Astrocyte (in vitro differentiated cells and primary cell): ENCODE results near the gene ZNF154. TPM values are rescaled to one million over a fixed set of nuclear protein-coding genes. Genes with fewer than 3 reads are reported as not detected.
A peak's percentile ranks its signal among the peaks of the same experiment; 100 is the strongest.

Experiments used
- DNase-seq: peaks from one replicate; pipeline ENCODE4 v3.0.0-alpha.2; 2010; ENCODE audit warnings: low read depth
- FAIRE-seq: peaks from 2 replicates; lab custom pipeline; 2011; peaks lifted over from hg19 to GRCh38; lab: Jason Lieb, UNC
- H2AFZ ChIP-seq: 2 replicates; pipeline ENCODE4 v1.6.0; 2012; ENCODE audit warnings: low read depth, low read length, inconsistent platforms
- H3K27ac ChIP-seq: 2 replicates; pipeline ENCODE4 v1.5.1; 2011; ENCODE audit warnings: low read depth, low read length, inconsistent platforms
- H3K27me3 ChIP-seq: 2 replicates; pipeline ENCODE4 v1.6.0; 2011; ENCODE audit warnings: low read length, inconsistent platforms; ENCODE audit not compliant: insufficient read depth
- H3K36me3 ChIP-seq: 2 replicates; pipeline ENCODE4 v1.5.1; 2011; ENCODE audit warnings: low read length, inconsistent platforms; ENCODE audit not compliant: insufficient read depth
- H3K4me1 ChIP-seq: 2 replicates; pipeline ENCODE4 v1.5.1; 2011; ENCODE audit warnings: low read length, inconsistent platforms; ENCODE audit not compliant: insufficient read depth
- H3K4me2 ChIP-seq: 2 replicates; pipeline ENCODE4 v1.6.0; 2012; ENCODE audit warnings: low read length, inconsistent platforms
- H3K4me3 ChIP-seq: 2 replicates; pipeline ENCODE4 v1.5.1; 2011; ENCODE audit warnings: low read depth, mild to moderate bottlenecking, low read length, inconsistent platforms; ENCODE audit not compliant: insufficient read depth
- H3K79me2 ChIP-seq: 2 replicates; pipeline ENCODE4 v1.6.0; 2012; ENCODE audit warnings: mild to moderate bottlenecking, low read length, inconsistent platforms; ENCODE audit not compliant: insufficient read depth
- H3K9ac ChIP-seq: 2 replicates; pipeline ENCODE4 v1.6.0; 2012; ENCODE audit warnings: mild to moderate bottlenecking, low read length, inconsistent platforms
- H3K9me3 ChIP-seq: 2 replicates; pipeline ENCODE4 v1.5.1; 2012; ENCODE audit warnings: low read depth, mild to moderate bottlenecking, low read length, inconsistent platforms; ENCODE audit not compliant: insufficient read depth
- H4K20me1 ChIP-seq: 2 replicates; pipeline ENCODE4 v1.6.0; 2012; ENCODE audit warnings: low read length, inconsistent platforms; ENCODE audit not compliant: insufficient read depth
- H3K27ac Mint-ChIP-seq: one replicate; pipeline ENCODE4 v1.8.0; 2021; ENCODE audit warnings: mild to moderate bottlenecking, mixed read lengths; ENCODE audit not compliant: unreplicated experiment
- H3K27me3 Mint-ChIP-seq: one replicate; pipeline ENCODE4 v1.8.0; 2021; ENCODE audit warnings: low read depth, mixed read lengths; ENCODE audit not compliant: unreplicated experiment
- H3K36me3 Mint-ChIP-seq: one replicate; pipeline ENCODE4 v1.8.0; 2021; ENCODE audit warnings: low read depth, mixed read lengths; ENCODE audit not compliant: unreplicated experiment
- H3K4me1 Mint-ChIP-seq: one replicate; pipeline ENCODE4 v1.8.0; 2021; ENCODE audit warnings: low read depth, mixed read lengths; ENCODE audit not compliant: unreplicated experiment
- H3K4me3 Mint-ChIP-seq: one replicate; pipeline ENCODE4 v1.8.0; 2021; ENCODE audit warnings: mild to moderate bottlenecking, moderate library complexity, mixed read lengths; ENCODE audit not compliant: unreplicated experiment
- H3K9me3 Mint-ChIP-seq: one replicate; pipeline ENCODE4 v1.8.0; 2021; ENCODE audit warnings: mild to moderate bottlenecking, mixed read lengths; ENCODE audit not compliant: unreplicated experiment
- CTCF ChIP-seq: IDR thresholded peaks from 2 replicates; pipeline ENCODE4 v1.5.1; 2011; ENCODE audit warnings: low read depth, mild to moderate bottlenecking, inconsistent platforms, low read length, moderate library complexity; ENCODE audit not compliant: insufficient read depth
- EZH2 ChIP-seq: IDR thresholded peaks from 2 replicates; pipeline ENCODE4 v1.6.1; 2012; ENCODE audit warnings: mild to moderate bottlenecking, low read length, inconsistent platforms; ENCODE audit not compliant: insufficient read depth
- total RNA-seq: library from RNA; stranded (reverse); gene quantifications from 2 replicates; pipeline ENCODE4 v1.2.1, GENCODE V29; 2021

The ZNF154 gene
- total RNA-seq, 1 donor from 2014 or later = 12.7 TPM

- Histone ChIP-seq H3K79me2 (no peaks in the 10 kb centered on the region), H3K4me2 (no peak overlapping the region), H3K9me3 (peaks cover 6% of the 10 kb centered on the region), H3K27me3 (no peaks in the 10 kb centered on the region), H2AFZ (no peak overlapping the region), H3K36me3 (no peaks in the 10 kb centered on the region), H3K4me3 (no peak overlapping the region), H3K9ac (no peak overlapping the region), H3K4me1 (no peaks in the 10 kb centered on the region), H4K20me1 (no peaks in the 10 kb centered on the region), H3K27ac (no peak overlapping the region)
- H3K4me3 Mint-ChIP-seq = no peak overlapping the region
- no peak for FAIRE-seq
- H3K27ac Mint-ChIP-seq = peak overlapping the region; percentile 76
- peaks cover 30% of the 10 kb centered on the region for H3K4me1 Mint-ChIP-seq
- H3K27me3 Mint-ChIP-seq = peaks cover 12% of the 10 kb centered on the region
- H3K9me3 Mint-ChIP-seq = peaks cover 21% of the 10 kb centered on the region
- no peak for DNase-seq
- TF ChIP-seq EZH2 (no peak), CTCF (no peak)
- H3K36me3 Mint-ChIP-seq = peaks cover 21% of the 10 kb centered on the region
Measured at GRCh38 chr19:57653689-57654088, 55.3 kb downstream of the ZNF154 start.

DNA sequence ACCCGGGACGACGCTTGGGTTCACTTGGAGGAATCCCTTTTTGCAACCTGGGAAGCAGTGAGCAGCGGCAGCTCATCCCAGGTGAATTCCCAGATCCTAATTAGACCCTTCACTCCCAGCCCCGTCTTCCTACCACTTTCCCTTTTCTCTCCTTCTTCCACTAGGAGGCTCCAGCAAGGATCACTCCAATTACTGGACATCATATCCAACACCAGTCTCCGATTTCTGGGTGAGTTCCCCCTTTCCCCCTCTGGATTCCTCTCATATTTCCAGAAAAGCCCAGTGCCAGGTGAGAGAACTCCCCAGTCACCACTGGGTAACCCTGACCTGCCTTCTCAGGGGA lies 57.4 kb downstream of the ZNF154 start:
- Mint-ChIP-seq H3K4me1 (peaks cover 32% of the 10 kb centered on the region), H3K9me3 (peaks cover 25% of the 10 kb centered on the region), H3K27me3 (peaks cover 9% of the 10 kb centered on the region), H3K4me3 (peak overlapping the region; percentile 75), H3K27ac (peak overlapping the region; percentile 75), H3K36me3 (peaks cover 21% of the 10 kb centered on the region)
- FAIRE-seq (no peak), DNase-seq (no peak)
- no peaks in the 10 kb centered on the region for H3K27me3 ChIP-seq
- H3K79me2 ChIP-seq = no peaks in the 10 kb centered on the region
- H3K4me1 ChIP-seq = no peaks in the 10 kb centered on the region
- H3K36me3 ChIP-seq = no peaks in the 10 kb centered on the region
- H2AFZ ChIP-seq = no peak overlapping the region
- peaks cover 6% of the 10 kb centered on the region for H3K9me3 ChIP-seq
- H3K4me2 ChIP-seq = no peak overlapping the region
- no peak overlapping the region for H3K4me3 ChIP-seq
- TF ChIP-seq EZH2 = no peak
- no peak for TF ChIP-seq CTCF
- H4K20me1 ChIP-seq = no peaks in the 10 kb centered on the region
- H3K9ac ChIP-seq = no peak overlapping the region
- no peak overlapping the region for H3K27ac ChIP-seq

DNA sequence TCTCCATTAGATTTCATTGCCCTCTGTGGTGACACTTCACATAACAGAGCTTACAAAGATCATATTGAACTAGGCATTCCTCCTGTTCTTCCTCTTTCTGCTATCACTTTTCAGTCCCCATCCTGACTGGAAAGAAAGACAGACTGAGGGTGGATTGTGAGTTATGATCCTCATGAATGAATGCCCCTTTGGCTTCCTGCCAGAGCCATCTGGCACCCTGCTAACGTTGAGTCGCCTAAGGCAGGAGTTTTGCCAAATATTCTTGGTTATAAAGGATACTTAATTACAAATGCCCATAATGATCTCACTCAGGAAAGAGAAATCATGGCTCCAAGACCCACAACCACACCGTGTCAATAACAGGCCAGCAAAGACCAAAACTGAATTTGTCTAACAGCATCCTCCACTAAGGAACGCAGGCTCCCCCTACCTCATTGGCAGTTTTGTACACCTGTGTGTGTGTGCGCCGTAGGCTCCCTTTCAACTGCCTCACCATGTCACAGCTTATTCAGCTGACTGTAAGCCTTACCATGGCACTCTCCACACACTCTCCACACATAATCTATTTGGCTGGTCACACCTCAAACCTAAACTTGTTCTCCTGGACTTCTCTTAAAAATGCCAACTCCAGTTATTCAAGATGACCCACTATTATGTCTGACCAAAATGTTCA lies 60.5 kb downstream of the ZNF154 start:
- peaks cover 11% of the 10 kb centered on the region for H3K36me3 Mint-ChIP-seq
- DNase-seq (no peak), FAIRE-seq (no peak)
- peaks cover 3% of the 10 kb centered on the region for H3K9me3 ChIP-seq
- H3K4me2 ChIP-seq = no peak overlapping the region
- H3K27me3 ChIP-seq = no peaks in the 10 kb centered on the region
- peaks cover 8% of the 10 kb centered on the region for H3K9me3 Mint-ChIP-seq
- H3K4me1 Mint-ChIP-seq = peaks cover 19% of the 10 kb centered on the region
- H3K27ac ChIP-seq = no peak overlapping the region
- H3K27me3 Mint-ChIP-seq = no peaks in the 10 kb centered on the region
- no peak overlapping the region for H3K4me3 ChIP-seq
- H2AFZ ChIP-seq = no peak overlapping the region
- H3K4me3 Mint-ChIP-seq = no peak overlapping the region
- H3K9ac ChIP-seq = no peak overlapping the region
- H3K27ac Mint-ChIP-seq = no peak overlapping the region
- no peak for TF ChIP-seq CTCF
- no peak for TF ChIP-seq EZH2
- H4K20me1 ChIP-seq = no peaks in the 10 kb centered on the region
- no peaks in the 10 kb centered on the region for H3K79me2 ChIP-seq
- H3K4me1 ChIP-seq = no peaks in the 10 kb centered on the region
- H3K36me3 ChIP-seq = no peaks in the 10 kb centered on the region
